Activated B cell treated with CpG ODN at 0.5 μM for 24 hours (primary cell): ENCODE measurements around the gene AJAP1. TPM values are rescaled to one million over a fixed set of nuclear protein-coding genes. Genes with fewer than 3 reads are reported as not detected.

Experiments used
- ATAC-seq: fragments of 200-7000 bp; cut with Tn5 transposase; one replicate; pipeline ENCODE4 v1.10.0; 2021; ENCODE audit warnings: low read depth, mild to moderate bottlenecking, moderate library complexity
- CTCF ChIA-PET: fragments of 350-600 bp; sonication (Branson Sonifier 250); formaldehyde crosslinking; loops from one replicate; lab custom pipeline; 2021; ENCODE audit warnings: antibody characterized with exemption; lab: Charles Lee
- POLR2A ChIA-PET: fragments of 350-600 bp; sonication (Branson Sonifier 250); formaldehyde crosslinking; loops from one replicate; lab custom pipeline; 2021; ENCODE audit warnings: antibody characterized with exemption; lab: Charles Lee
- DNase-seq: peaks from one replicate; pipeline ENCODE4 v3.0.0; 2022
- H3K27ac Mint-ChIP-seq: one replicate; pipeline ENCODE4 v1.8.0; 2020; ENCODE audit warnings: mixed read lengths
- H3K27me3 Mint-ChIP-seq: one replicate; pipeline ENCODE4 v1.8.0; 2021; ENCODE audit warnings: mixed read lengths
- H3K36me3 Mint-ChIP-seq: one replicate; pipeline ENCODE4 v1.8.0; 2021; ENCODE audit warnings: low read depth, mixed read lengths
- H3K4me1 Mint-ChIP-seq: one replicate; pipeline ENCODE4 v1.8.0; 2021; ENCODE audit warnings: mixed read lengths
- H3K4me3 Mint-ChIP-seq: one replicate; pipeline ENCODE4 v1.8.0; 2020; ENCODE audit warnings: mild to moderate bottlenecking, mixed read lengths
- H3K9me3 Mint-ChIP-seq: one replicate; pipeline ENCODE4 v1.8.0; 2020; ENCODE audit warnings: mixed read lengths
- CTCF ChIP-seq: fragments of 200-600 bp; IDR thresholded peaks from one replicate; pipeline ENCODE4 v1.8.0; 2022; ENCODE audit warnings: antibody characterized with exemption, mild to moderate bottlenecking
- intact Hi-C: fragments of 100-400 bp; cut with micrococcal nuclease; formaldehyde crosslinking; loops from one replicate; pipeline ENCODE4 v1.15.1; 2024
- total RNA-seq: library from RNA; stranded (reverse); gene quantifications from 2 replicates; pipeline ENCODE4 v1.2.3, GENCODE V29; 2022

The AJAP1 gene
- total RNA-seq, 1 donor from 2014 or later = not detected

DNA sequence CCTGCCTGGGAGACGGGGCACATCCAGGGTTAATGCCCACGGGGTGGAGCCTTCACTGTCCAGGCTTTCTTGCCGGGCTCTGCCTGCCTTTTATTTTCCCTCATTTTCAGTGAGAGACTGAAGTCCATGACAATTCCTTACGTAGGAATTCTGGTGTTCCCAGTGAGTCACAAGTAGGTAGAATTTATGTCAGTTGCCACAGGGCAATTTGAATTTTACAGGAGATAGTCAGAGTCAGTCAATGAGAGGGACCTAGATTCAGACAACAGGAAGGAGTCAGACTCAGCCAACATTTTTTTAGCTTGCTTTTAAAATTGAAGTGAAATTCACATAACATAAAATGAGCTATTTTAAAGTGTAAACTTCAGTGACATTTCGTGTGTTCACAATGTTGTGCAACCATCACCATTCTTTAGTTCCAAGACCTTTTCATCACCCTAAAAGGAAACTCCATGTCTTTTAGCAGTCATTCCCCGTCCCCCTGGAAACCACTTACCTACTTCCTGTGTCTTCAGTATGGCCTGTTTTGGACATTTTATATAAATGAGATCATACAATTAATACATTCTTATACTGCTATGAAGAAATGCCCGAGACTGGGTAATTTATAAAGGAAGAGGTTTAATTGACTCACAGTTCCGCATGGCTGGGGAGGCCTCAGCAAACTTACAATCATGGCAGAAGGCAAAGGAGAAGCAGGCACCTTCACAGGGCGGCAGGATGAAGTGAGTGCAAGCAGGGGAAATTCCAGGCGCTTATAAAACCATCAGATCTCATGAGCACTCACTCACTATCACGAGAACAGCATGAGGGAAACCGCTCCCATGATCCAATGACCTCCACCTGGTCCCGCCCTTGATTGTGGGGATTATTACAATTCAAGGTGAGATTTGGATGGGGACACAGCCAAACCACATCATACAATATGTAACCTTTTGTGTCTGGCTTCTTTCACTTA lies 14.6 kb downstream of the AJAP1 start:
- DNase-seq (no peak), ATAC-seq (no peak)
- Mint-ChIP-seq H3K27me3 (peaks cover 4% of the 10 kb centered on the region), H3K4me1 (no peaks in the 10 kb centered on the region), H3K9me3 (no peaks in the 10 kb centered on the region), H3K27ac (no peak overlapping the region), H3K4me3 (no peak overlapping the region), H3K36me3 (no peaks in the 10 kb centered on the region)
- ChIA-PET POLR2A (no interaction called here), CTCF (no interaction called here)
- no peak for TF ChIP-seq CTCF
- intact Hi-C loops = no loop called here

- TF ChIP-seq CTCF = no peak
- ChIA-PET POLR2A (no interaction called here), CTCF (no interaction called here)
- no peak overlapping the region for H3K4me3 Mint-ChIP-seq
- DNase-seq = no peak
- intact Hi-C loops = no loop called here
- no peak for ATAC-seq
- H3K9me3 Mint-ChIP-seq = no peaks in the 10 kb centered on the region
- no peaks in the 10 kb centered on the region for H3K36me3 Mint-ChIP-seq
- H3K27ac Mint-ChIP-seq = no peak overlapping the region
- H3K27me3 Mint-ChIP-seq = peaks cover 2% of the 10 kb centered on the region
- H3K4me1 Mint-ChIP-seq = no peaks in the 10 kb centered on the region
Observed at GRCh38 chr1:4670265-4670664, 15.9 kb downstream of the AJAP1 start.

DNA sequence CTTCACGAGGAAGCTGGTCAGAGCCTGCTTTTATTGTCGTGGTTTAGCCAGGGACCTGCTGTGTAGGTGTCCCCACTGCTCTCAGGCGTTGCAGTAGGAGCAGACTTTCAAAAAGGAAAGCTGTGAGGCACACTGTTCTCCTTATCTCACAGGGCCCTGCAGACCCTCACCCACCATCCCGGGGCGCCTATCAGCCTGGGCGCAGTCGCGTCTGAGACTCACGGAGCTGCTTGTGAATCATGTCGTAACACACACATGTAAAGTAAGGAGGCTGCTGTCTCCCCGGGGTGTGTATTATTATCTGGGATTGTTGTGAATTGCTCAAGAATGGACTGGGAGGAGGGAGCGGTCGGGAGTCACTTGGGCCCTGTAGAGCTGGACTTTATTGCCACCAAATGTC lies 17.4 kb downstream of the AJAP1 start:
- Mint-ChIP-seq H3K27me3 (peaks cover 6% of the 10 kb centered on the region), H3K36me3 (no peaks in the 10 kb centered on the region), H3K4me3 (no peak overlapping the region), H3K27ac (no peak overlapping the region), H3K9me3 (no peaks in the 10 kb centered on the region), H3K4me1 (no peaks in the 10 kb centered on the region)
- intact Hi-C loops = no loop called here
- no peak for ATAC-seq
- TF ChIP-seq CTCF = no peak
- no peak for DNase-seq
- ChIA-PET POLR2A (no interaction called here), CTCF (no interaction called here)

- no peaks in the 10 kb centered on the region for H3K36me3 Mint-ChIP-seq
- POLR2A ChIA-PET = no interaction called here
- TF ChIP-seq CTCF = no peak
Observed at GRCh38 chr1:4673494-4673893, 19.1 kb downstream of the AJAP1 start.

GRCh38 chr1:4674117-4674516 lies 19.7 kb downstream of the AJAP1 start:
- H3K27ac Mint-ChIP-seq = no peak overlapping the region
- H3K36me3 Mint-ChIP-seq = no peaks in the 10 kb centered on the region
- intact Hi-C loops = no loop called here
- ATAC-seq (no peak), DNase-seq (no peak)
- TF ChIP-seq CTCF = no peak
- ChIA-PET POLR2A (no interaction called here), CTCF (no interaction called here)
- H3K4me1 Mint-ChIP-seq = no peaks in the 10 kb centered on the region
- peaks cover 6% of the 10 kb centered on the region for H3K27me3 Mint-ChIP-seq
- peaks cover 9% of the 10 kb centered on the region for H3K9me3 Mint-ChIP-seq
- no peak overlapping the region for H3K4me3 Mint-ChIP-seq

More at GRCh38 chr1:4673494-4673893, 19.1 kb downstream of the AJAP1 start:
- ATAC-seq = no peak
- no peak overlapping the region for H3K27ac Mint-ChIP-seq
- peaks cover 6% of the 10 kb centered on the region for H3K27me3 Mint-ChIP-seq
- DNase-seq = no peak
- H3K4me1 Mint-ChIP-seq = no peaks in the 10 kb centered on the region
- H3K9me3 Mint-ChIP-seq = peaks cover 6% of the 10 kb centered on the region
- CTCF ChIA-PET = no interaction called here
- intact Hi-C loops = no loop called here
- no peak overlapping the region for H3K4me3 Mint-ChIP-seq
